PC-9 (cell line): Measurements from ENCODE around the gene ADPRM. TPM values are rescaled to one million over a fixed set of nuclear protein-coding genes. Genes with fewer than 3 reads are reported as not detected.

ENCODE experiments used
- Bru-seq: library from RNA; stranded (reverse); fragments of 400-500 nt; gene quantifications from one replicate; lab custom pipeline; 2021; lab: Mats Ljungman, UMichigan
- BruChase-seq, 2 experiments: library from RNA; stranded (reverse); fragments of 400-500 nt; gene quantifications; one replicate each; lab custom pipeline; 2021; lab: Mats Ljungman, UMichigan
- BruUV-seq: library from RNA; stranded (reverse); fragments of 400-500 nt; replicated peaks from 2 replicates; lab custom pipeline; 2021; lab: Mats Ljungman, UMichigan
- CTCF ChIA-PET: fragments of 300-600 bp; sonication (Branson Sonifier 250); formaldehyde crosslinking; loops from one replicate; lab custom pipeline; 2022; ENCODE audit warnings: antibody characterized with exemption; lab: Charles Lee
- POLR2A ChIA-PET: fragments of 300-600 bp; sonication (Branson Sonifier 250); formaldehyde crosslinking; loops from one replicate; lab custom pipeline; 2022; ENCODE audit warnings: antibody characterized with exemption; ENCODE audit not compliant: unreplicated experiment; lab: Charles Lee
- DNase-seq, 2 experiments: peaks; one replicate each; pipeline versions ENCODE4 v3.0.0 to v3.0.0-alpha.2; 2015 to 2022; ENCODE audit warnings: mixed read lengths in 1 of 2
- H2AFZ ChIP-seq: fragments of 200-600 bp; sonication (generic); 2 replicates; pipeline ENCODE4 v1.8.1; 2017; ENCODE audit warnings: antibody characterized with exemption
- H3F3A ChIP-seq: fragments of 200-600 bp; sonication (generic); 2 replicates; pipeline ENCODE4 v1.8.1; 2017; ENCODE audit warnings: antibody characterized with exemption, mild to moderate bottlenecking, low read depth; ENCODE audit not compliant: insufficient read depth
- H3K27ac ChIP-seq: fragments of 200-600 bp; sonication (generic); 2 replicates; pipeline ENCODE4 v1.6.1; 2016; ENCODE audit warnings: mixed run types
- H3K27me3 ChIP-seq: fragments of 200-600 bp; sonication (generic); 2 replicates; pipeline ENCODE4 v1.6.1; 2016; ENCODE audit warnings: low read depth, mixed run types; ENCODE audit not compliant: insufficient read depth
- H3K36me3 ChIP-seq: fragments of 200-600 bp; sonication (generic); 2 replicates; pipeline ENCODE4 v1.6.1; 2016; ENCODE audit warnings: low read depth, mixed run types
- H3K4me1 ChIP-seq: fragments of 200-600 bp; sonication (generic); replicated peaks from 2 replicates; pipeline ENCODE4 v1.6.1; 2016; ENCODE audit warnings: mixed run types; ENCODE audit not compliant: insufficient read depth
- H3K4me2 ChIP-seq: fragments of 200-600 bp; sonication (generic); 2 replicates; pipeline ENCODE4 v1.6.1; 2017; ENCODE audit warnings: mixed run types
- H3K4me3 ChIP-seq: fragments of 200-600 bp; sonication (generic); 2 replicates; pipeline ENCODE4 v1.6.1; 2016; ENCODE audit warnings: mixed run types
- H3K79me2 ChIP-seq: fragments of 200-600 bp; sonication (generic); 2 replicates; pipeline ENCODE4 v1.6.1; 2017; ENCODE audit warnings: low read depth, mixed run types
- H3K9me2 ChIP-seq: fragments of 200-600 bp; sonication (generic); 2 replicates; pipeline ENCODE4 v1.8.1; 2017; ENCODE audit warnings: mild to moderate bottlenecking; ENCODE audit not compliant: insufficient read depth
- H3K9me3 ChIP-seq: fragments of 200-600 bp; sonication (generic); 2 replicates; pipeline ENCODE4 v1.8.1; 2016; ENCODE audit warnings: low read depth; ENCODE audit not compliant: insufficient read depth
- H4K20me1 ChIP-seq: fragments of 200-600 bp; sonication (generic); 2 replicates; pipeline ENCODE4 v1.8.1; 2017; ENCODE audit not compliant: insufficient read depth
- CTCF ChIP-seq: fragments of 200-600 bp; sonication (generic); conservative IDR thresholded peaks from 2 replicates; pipeline ENCODE4 v1.6.1; 2017; ENCODE audit warnings: mixed run types, antibody characterized with exemption, mild to moderate bottlenecking, moderate library complexity
- EZH2 ChIP-seq: fragments of 200-600 bp; sonication (generic); IDR thresholded peaks from 2 replicates; pipeline ENCODE4 v1.8.0; 2017; ENCODE audit warnings: antibody characterized with exemption, low read depth
- intact Hi-C: fragments of 100-400 bp; cut with micrococcal nuclease; formaldehyde crosslinking; loops from one replicate; pipeline ENCODE4 v1.10.0; 2022; ENCODE audit not compliant: unreplicated experiment
- long read RNA-seq: library from polyadenylated mRNA; stranded (forward); transcript quantifications from one replicate; pipeline ENCODE4 v2.0.0, GENCODE V29; 2022
- total RNA-seq: library from RNA; stranded (reverse); gene quantifications from 2 replicates; pipeline ENCODE4 v1.2.3, GENCODE V29; 2021

The ADPRM gene
- total RNA-seq = 6.4 and 7.9 TPM in 2 replicates
- percentile 70 among the genes with signal in this experiment for Bru-seq, nascent RNA
- BruChase-seq, experiment 1, labeled RNA remaining after a 2-hour chase = percentile 50 among the genes with signal in this experiment
- percentile 47 among the genes with signal in this experiment for BruChase-seq, experiment 2, labeled RNA remaining after a 6-hour chase
- long read RNA-seq, partial matches to known transcripts = 8 of 17 reads
- long read RNA-seq, other reads (novel, unspliced or antisense) = 2 of 17 reads

GRCh38 chr17:10697092-10698081 is at the start of gene ADPRM, which contains the start of gene SCO1:
ADPRM (plus strand) TSS chr17:10697594; CDS start chr17:10704927, 7,333 bp downstream.
SCO1 (minus strand) TSS chr17:10697533; CDS start chr17:10697507, 26 bp downstream.
- Histone ChIP-seq H4K20me1 (no peaks in the 10 kb centered on the region), H3K4me2 (peak within 1 kb of the TSS; percentile 93), H3K27ac (0 out of 2 replicates have a peak within 1 kb of the TSS, but pooled peaks have one; percentile 39), H3K79me2 (peaks cover 25% of the 10 kb centered on the region), H3K4me1 (no peaks in the 10 kb centered on the region), H3F3A (no peaks in the 10 kb centered on the region), H2AFZ (peak within 1 kb of the TSS; percentile 88), H3K9me2 (no peaks in the 10 kb centered on the region), H3K27me3 (no peaks in the 10 kb centered on the region), H3K9me3 (no peaks in the 10 kb centered on the region), H3K4me3 (peak within 1 kb of the TSS; percentile 90), H3K36me3 (peaks cover 2% of the 10 kb centered on the region; the same call in 1 of the 2 replicates)
- intact Hi-C loops = no loop called here
- ChIA-PET CTCF (no interaction called here), POLR2A (interaction anchor here (0.6 kb wide), 1 partner anchor 61 kb away, joined by 8 read pairs; no protein-coding TSS in a partner anchor)
- BruUV-seq = no TSS peak
- DNase-seq = peak; percentile 83 to 91
- TF ChIP-seq CTCF (peak; percentile 41; the same call in 1 of the 2 replicates), EZH2 (no peak)

GRCh38 chr17:10648381-10648780 is 49.0 kb upstream of the ADPRM start:
- Histone ChIP-seq H3K9me3 (no peaks in the 10 kb centered on the region), H3K27me3 (peaks cover 52% of the 10 kb centered on the region), H3K79me2 (no peaks in the 10 kb centered on the region), H4K20me1 (no peaks in the 10 kb centered on the region), H3K4me1 (no peaks in the 10 kb centered on the region), H3K36me3 (no peaks in the 10 kb centered on the region), H3K4me3 (no peak overlapping the region), H3F3A (no peaks in the 10 kb centered on the region), H3K4me2 (no peak overlapping the region), H2AFZ (no peak overlapping the region), H3K27ac (no peak overlapping the region), H3K9me2 (no peaks in the 10 kb centered on the region)
- DNase-seq = no peak
- TF ChIP-seq EZH2 (no peak), CTCF (no peak)
- ChIA-PET POLR2A (no interaction called here), CTCF (interaction anchor here (0.6 kb wide), 1 partner anchor 1287 kb away, joined by 3 read pairs; no protein-coding TSS in a partner anchor)
- intact Hi-C loops = no loop called here
- no TSS peak for BruUV-seq

GRCh38 chr17:10648956-10649355 is 48.4 kb upstream of the ADPRM start:
- Histone ChIP-seq H2AFZ (no peak overlapping the region), H3K79me2 (no peaks in the 10 kb centered on the region), H3K9me2 (no peaks in the 10 kb centered on the region), H3K9me3 (no peaks in the 10 kb centered on the region), H3F3A (no peaks in the 10 kb centered on the region), H3K27me3 (peaks cover 57% of the 10 kb centered on the region), H4K20me1 (no peaks in the 10 kb centered on the region), H3K4me2 (no peak overlapping the region), H3K4me3 (no peak overlapping the region), H3K36me3 (no peaks in the 10 kb centered on the region), H3K4me1 (no peaks in the 10 kb centered on the region), H3K27ac (no peak overlapping the region)
- CTCF ChIA-PET = no interaction called here
- DNase-seq = no peak
- intact Hi-C loops = no loop called here
- no peak for TF ChIP-seq CTCF
- no peak for TF ChIP-seq EZH2
- POLR2A ChIA-PET = no interaction called here
- no TSS peak for BruUV-seq
